Gastroesophageal sphincter (tissue), 4 donors: ENCODE results near the gene FARS2. TPM values are rescaled to one million over a fixed set of nuclear protein-coding genes. Genes with fewer than 3 reads are reported as not detected.
"Not testable (repeated sequence)": the region's sequence is repeated elsewhere in the genome, so short reads cannot be mapped to it uniquely, and the experiment has no call there.

ENCODE experiments used
- ATAC-seq: fragments of 150-250 bp; one replicate; pipeline ENCODE4 v1.9.1; 2016; ENCODE audit warnings: mild to moderate bottlenecking, moderate library complexity
- H3K27ac ChIP-seq, 4 donors: fragments of 200-600 bp; sonication (generic) in 3 of 4; 1 replicate in 3 of 4; 2 replicates in 1 of 4; pipeline ENCODE4 v1.5.1; 2016 to 2019
- H3K27me3 ChIP-seq: fragments of 200-600 bp; sonication (generic); one replicate; pipeline ENCODE4 v1.5.1; 2019
- H3K36me3 ChIP-seq, 2 donors: fragments of 200-600 bp; sonication (generic); one replicate each; pipeline ENCODE4 v1.5.1; 2019; ENCODE audit warnings: control low read depth in 1 of 2
- H3K4me1 ChIP-seq, 3 donors: fragments of 200-600 bp; sonication (generic); 1 replicate in 2 of 3; 2 replicates in 1 of 3; pipeline ENCODE4 v1.5.1; 2016 to 2019; ENCODE audit warnings: control low read depth in 2 of 3
- H3K4me3 ChIP-seq, 2 donors: fragments of 200-600 bp; sonication (generic); one replicate each; pipeline ENCODE4 v1.5.1; 2019; ENCODE audit warnings: mild to moderate bottlenecking in 1 of 2, moderate library complexity in 1 of 2
- H3K9me3 ChIP-seq, 3 donors: fragments of 200-600 bp; sonication (generic); one replicate each; pipeline ENCODE4 v1.5.1; 2017 to 2019; ENCODE audit warnings: control low read depth in 2 of 3
- EP300 ChIP-seq: sonication (generic); formaldehyde crosslinking; IDR thresholded peaks from one replicate; pipeline ENCODE4 v1.6.1; 2017; ENCODE audit warnings: antibody characterized with exemption, mild to moderate bottlenecking
- POLR2A ChIP-seq, 2 donors: fragments of 450-650 bp; IDR thresholded peaks; one replicate each; pipeline ENCODE4 v1.6.1; 2017; ENCODE audit warnings: antibody characterized with exemption in 2 of 2, mild to moderate bottlenecking in 2 of 2, moderate library complexity in 1 of 2
- POLR2AphosphoS5 ChIP-seq: sonication (generic); formaldehyde crosslinking; IDR thresholded peaks from one replicate; pipeline ENCODE4 v1.6.1; 2017; ENCODE audit warnings: antibody characterized with exemption
- WGBS, 2 donors: methylation state at CpG; one replicate each; pipeline ENCODE4 v1.1.5; 2018; ENCODE audit warnings: low coverage in 1 of 2; 5-methylcytosine and 5-hydroxymethylcytosine counted together
- total RNA-seq, 4 donors: library from RNA; depleted of rRNA; stranded (reverse); fragments of >200 nt; gene quantifications; one replicate each; pipeline ENCODE4 v1.1.0, GENCODE V29; 2016
- TF ChIP-seq, protein P1 (sequence below), 4 experiments: fragments of 200-600 bp in 2 of 4; fragments of 450-650 bp in 2 of 4; sonication (generic) in 1 of 4; IDR thresholded peaks; one replicate each; pipeline ENCODE4 v1.5.1; 2017 to 2019; ENCODE audit warnings: antibody characterized with exemption in 4 of 4, mild to moderate bottlenecking in 2 of 4, moderate library complexity in 2 of 4

FARS2 gene
- total RNA-seq, 4 donors from 2014 or later: 9.8 to 16.3 (median 14.4) TPM

GRCh38 chr6:5786969-5787720, 525.8 kb downstream of the FARS2 start:
- H3K9me3 ChIP-seq: no peaks in the 10 kb centered on the region
- no peaks in the 10 kb centered on the region for H3K36me3 ChIP-seq
- H3K4me1 ChIP-seq: peaks cover 0 to 12% (median 0%) of the 10 kb centered on the region in 3 donors
- no peaks in the 10 kb centered on the region for H3K27me3 ChIP-seq
- no peak overlapping the region for H3K4me3 ChIP-seq
- TF ChIP-seq POLR2A (IDR thresholded peaks at IDR 0.05) (no peak), POLR2AphosphoS5 (no peak), EP300 (no peak)
- TF ChIP-seq, protein P1, sequence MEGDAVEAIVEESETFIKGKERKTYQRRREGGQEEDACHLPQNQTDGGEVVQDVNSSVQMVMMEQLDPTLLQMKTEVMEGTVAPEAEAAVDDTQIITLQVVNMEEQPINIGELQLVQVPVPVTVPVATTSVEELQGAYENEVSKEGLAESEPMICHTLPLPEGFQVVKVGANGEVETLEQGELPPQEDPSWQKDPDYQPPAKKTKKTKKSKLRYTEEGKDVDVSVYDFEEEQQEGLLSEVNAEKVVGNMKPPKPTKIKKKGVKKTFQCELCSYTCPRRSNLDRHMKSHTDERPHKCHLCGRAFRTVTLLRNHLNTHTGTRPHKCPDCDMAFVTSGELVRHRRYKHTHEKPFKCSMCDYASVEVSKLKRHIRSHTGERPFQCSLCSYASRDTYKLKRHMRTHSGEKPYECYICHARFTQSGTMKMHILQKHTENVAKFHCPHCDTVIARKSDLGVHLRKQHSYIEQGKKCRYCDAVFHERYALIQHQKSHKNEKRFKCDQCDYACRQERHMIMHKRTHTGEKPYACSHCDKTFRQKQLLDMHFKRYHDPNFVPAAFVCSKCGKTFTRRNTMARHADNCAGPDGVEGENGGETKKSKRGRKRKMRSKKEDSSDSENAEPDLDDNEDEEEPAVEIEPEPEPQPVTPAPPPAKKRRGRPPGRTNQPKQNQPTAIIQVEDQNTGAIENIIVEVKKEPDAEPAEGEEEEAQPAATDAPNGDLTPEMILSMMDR (IDR thresholded peaks at IDR 0.05): no peak
- 49 to 68% methylated on average over 4 to 6 of the region's 11 CpGs for WGBS, 2 donors
- H3K27ac ChIP-seq: no peak overlapping the region
- ATAC-seq: no peak

GRCh38 chr6:5789426-5789825, 528.1 kb downstream of the FARS2 start:
- H3K4me3 ChIP-seq, H3K9me3 ChIP-seq, H3K27me3 ChIP-seq, H3K36me3 ChIP-seq, H3K27ac ChIP-seq, H3K4me1 ChIP-seq, ATAC-seq: not testable (repeated sequence)
- 64 to 73% methylated on average over 5 of the region's 5 CpGs for WGBS, 2 donors

- not testable (repeated sequence) for H3K27ac ChIP-seq, H3K36me3 ChIP-seq, H3K4me1 ChIP-seq, H3K9me3 ChIP-seq, H3K27me3 ChIP-seq, H3K4me3 ChIP-seq, ATAC-seq
Measured at GRCh38 chr6:5796555-5796954, 535.2 kb downstream of the FARS2 start.

GRCh38 chr6:5806406-5806805, 545.1 kb downstream of the FARS2 start:
- H3K9me3 ChIP-seq: peaks cover 0 to 12% (median 0%) of the 10 kb centered on the region in 3 donors
- not testable (repeated sequence) for H3K36me3 ChIP-seq, H3K27ac ChIP-seq, ATAC-seq, H3K4me1 ChIP-seq, H3K4me3 ChIP-seq, H3K27me3 ChIP-seq
- 100% methylated on average over 1 of the region's 1 CpG; no CpG with 5 or more reads in 1 of the 2 donors for WGBS, 2 donors

GRCh38 chr6:5809450-5809849, 548.1 kb downstream of the FARS2 start:
- WGBS, 2 donors: 60 to 93% methylated on average over 1 to 3 of the region's 4 CpGs
- H3K4me1 ChIP-seq: no peaks in the 10 kb centered on the region
- H3K27me3 ChIP-seq: no peaks in the 10 kb centered on the region
- TF ChIP-seq, protein P1 (IDR thresholded peaks at IDR 0.05): no peak
- TF ChIP-seq EP300 (no peak), POLR2A (IDR thresholded peaks at IDR 0.05) (no peak), POLR2AphosphoS5 (no peak)
- ATAC-seq: no peak
- peaks cover 0 to 12% (median 0%) of the 10 kb centered on the region in 3 donors for H3K9me3 ChIP-seq
- H3K4me3 ChIP-seq: no peak overlapping the region
- no peaks in the 10 kb centered on the region for H3K36me3 ChIP-seq
- H3K27ac ChIP-seq: no peak overlapping the region

GRCh38 chr6:5811997-5812396, 550.7 kb downstream of the FARS2 start:
- ATAC-seq: no peak
- no peaks in the 10 kb centered on the region for H3K36me3 ChIP-seq
- TF ChIP-seq EP300 (no peak), POLR2A (IDR thresholded peaks at IDR 0.05) (no peak), POLR2AphosphoS5 (no peak)
- TF ChIP-seq, protein P1 (IDR thresholded peaks at IDR 0.05): no peak
- WGBS, 2 donors: 88 to 89% methylated on average over 1 of the region's 4 CpGs
- no peak overlapping the region for H3K4me3 ChIP-seq
- H3K27me3 ChIP-seq: no peaks in the 10 kb centered on the region
- H3K9me3 ChIP-seq: peaks cover 0 to under 1% (median 0%) of the 10 kb centered on the region in 3 donors
- no peak overlapping the region for H3K27ac ChIP-seq
- no peaks in the 10 kb centered on the region for H3K4me1 ChIP-seq
